Panc1 (cell line): ENCODE measurements around the gene MAP3K14. TPM values are rescaled to one million over a fixed set of nuclear protein-coding genes. Genes with fewer than 3 reads are reported as not detected.

ENCODE experiments used
- ATAC-seq: fragments of 200-7000 bp; cut with Tn5 transposase; 2 replicates; pipeline ENCODE4 v1.9.1; 2020; ENCODE audit warnings: mild to moderate bottlenecking, moderate library complexity
- BruUV-seq: library from RNA; stranded (reverse); fragments of 400-500 nt; replicated peaks from 2 replicates; lab custom pipeline; 2021; lab: Mats Ljungman, UMichigan
- CTCF ChIA-PET: fragments of 300-600 bp; sonication (Branson Sonifier 250); formaldehyde crosslinking; loops from one replicate; lab custom pipeline; 2022; ENCODE audit warnings: antibody characterized with exemption; lab: Charles Lee
- POLR2A ChIA-PET: fragments of 300-600 bp; sonication (Branson Sonifier 250); formaldehyde crosslinking; loops from one replicate; lab custom pipeline; 2022; ENCODE audit warnings: antibody characterized with exemption; lab: Charles Lee
- DNase-seq: peaks from one replicate; pipeline ENCODE4 v3.0.0-alpha.2; 2010; ENCODE audit warnings: low read depth, low spot score
- H3K27ac ChIP-seq: 2 replicates; pipeline ENCODE4 v1.5.1; 2011; ENCODE audit warnings: mild to moderate bottlenecking, low read length, inconsistent platforms
- H3K27me3 ChIP-seq: fragments of 200-500 bp; sonication (Bioruptor generic); 2 replicates; pipeline ENCODE4 v1.6.0; 2014; ENCODE audit warnings: low read length, inconsistent platforms; ENCODE audit not compliant: control insufficient read depth, insufficient read depth
- H3K36me3 ChIP-seq: fragments of 200-500 bp; sonication (Bioruptor generic); 2 replicates; pipeline ENCODE4 v1.5.1; 2014; ENCODE audit warnings: inconsistent platforms, mild to moderate bottlenecking, low read length, moderate library complexity; ENCODE audit not compliant: control insufficient read depth, insufficient read depth
- H3K4me1 ChIP-seq: 2 replicates; pipeline ENCODE4 v1.5.1; 2011; ENCODE audit warnings: inconsistent platforms, mild to moderate bottlenecking, low read length, moderate library complexity; ENCODE audit not compliant: control insufficient read depth, insufficient read depth
- H3K4me3 ChIP-seq, 2 experiments: 2 replicates each; pipeline ENCODE4 v1.5.1; 2011 to 2012; ENCODE audit warnings: low read depth in 2 of 2, low read length in 2 of 2, mild to moderate bottlenecking in 2 of 2, inconsistent platforms in 1 of 2, moderate library complexity in 1 of 2
- H3K9me3 ChIP-seq: fragments of 200-500 bp; sonication (Bioruptor generic); 2 replicates; pipeline ENCODE4 v1.5.1; 2014; ENCODE audit warnings: low read depth, mild to moderate bottlenecking, inconsistent platforms, low read length, moderate library complexity; ENCODE audit not compliant: control insufficient read depth, insufficient read depth
- POLR2AphosphoS5 ChIP-seq: IDR thresholded peaks from 2 replicates; pipeline ENCODE4 v1.6.1; 2012; ENCODE audit warnings: mild to moderate bottlenecking, low read depth, low read length, moderate library complexity
- SIN3A ChIP-seq: IDR thresholded peaks from 2 replicates; pipeline ENCODE4 v1.6.1; 2012; ENCODE audit warnings: low read depth, mild to moderate bottlenecking, low read length, moderate library complexity, borderline replicate concordance; ENCODE audit not compliant: insufficient read depth
- TCF7L2 ChIP-seq: IDR thresholded peaks from 2 replicates; pipeline ENCODE4 v1.6.1; 2011; ENCODE audit warnings: mild to moderate bottlenecking, low read depth, low read length, inconsistent platforms
- in situ Hi-C: cut with HindIII; loops from 2 replicates; pipeline ENCODE4 v1.10.0; 2016; ENCODE audit warnings: low sequenced_read_pairs, low pct_unique_long_range_greater_than_20kb
- intact Hi-C: fragments of 100-400 bp; cut with micrococcal nuclease; formaldehyde crosslinking; loops from one replicate; pipeline ENCODE4 v1.10.0; 2022; ENCODE audit not compliant: unreplicated experiment
- total RNA-seq: library from RNA; stranded (reverse); gene quantifications from one replicate; pipeline ENCODE4 v1.2.1, GENCODE V29; 2021; ENCODE audit not compliant: unreplicated experiment
- TF ChIP-seq, protein P1 (sequence below): fragments of 450-650 bp; IDR thresholded peaks from 2 replicates; pipeline ENCODE4 v1.5.1; 2017; ENCODE audit warnings: mild to moderate bottlenecking
- TF ChIP-seq, protein P2 (sequence below), 2 experiments: IDR thresholded peaks; 2 replicates each; pipeline ENCODE4 v1.6.1; 2011 to 2012; ENCODE audit warnings: low read depth in 2 of 2, control low read depth in 1 of 2, low read length in 1 of 2, mild to moderate bottlenecking in 1 of 2, moderate library complexity in 1 of 2; ENCODE audit not compliant: insufficient read depth in 1 of 2

MAP3K14 gene
- total RNA-seq, 1 experiment from 2014 or later: 80.8 TPM

DNA sequence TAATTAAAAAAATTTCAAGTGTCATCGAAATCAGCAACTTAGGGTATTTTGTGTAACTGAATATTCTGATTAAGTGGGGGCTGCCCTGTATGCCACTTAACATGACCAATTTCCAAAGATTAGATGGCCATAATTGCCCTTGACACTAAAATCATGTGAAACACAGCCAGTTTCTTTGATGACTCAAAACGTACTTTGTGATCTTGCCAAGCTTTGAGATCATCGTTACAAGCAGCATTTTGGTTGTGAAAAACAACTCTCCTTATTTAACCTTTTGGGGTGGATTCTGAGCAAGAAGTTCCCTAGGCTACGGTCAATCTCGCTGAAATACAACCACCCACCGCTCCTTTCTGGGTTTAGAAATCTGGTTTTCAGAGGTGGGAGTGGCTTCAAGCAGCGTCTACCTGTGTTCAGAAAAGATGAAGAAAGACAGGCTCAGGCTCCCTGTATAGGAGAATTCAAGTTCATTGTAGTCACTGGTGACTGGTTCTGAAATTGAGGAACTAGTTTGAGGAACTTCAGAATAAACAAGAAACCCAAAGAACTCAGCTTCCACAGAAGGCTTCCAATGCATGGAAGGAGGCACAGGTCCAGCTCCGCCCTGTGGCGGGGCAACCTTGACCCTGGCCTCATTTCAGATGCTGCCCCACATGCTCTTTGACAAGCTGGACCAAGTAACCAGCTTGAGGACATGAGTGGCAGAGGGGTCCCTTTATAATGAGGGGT, 9.4 kb downstream of the MAP3K14 start:
- TF ChIP-seq TCF7L2 (no peak), POLR2AphosphoS5 (no peak), SIN3A (no peak)
- TF ChIP-seq, protein P1, sequence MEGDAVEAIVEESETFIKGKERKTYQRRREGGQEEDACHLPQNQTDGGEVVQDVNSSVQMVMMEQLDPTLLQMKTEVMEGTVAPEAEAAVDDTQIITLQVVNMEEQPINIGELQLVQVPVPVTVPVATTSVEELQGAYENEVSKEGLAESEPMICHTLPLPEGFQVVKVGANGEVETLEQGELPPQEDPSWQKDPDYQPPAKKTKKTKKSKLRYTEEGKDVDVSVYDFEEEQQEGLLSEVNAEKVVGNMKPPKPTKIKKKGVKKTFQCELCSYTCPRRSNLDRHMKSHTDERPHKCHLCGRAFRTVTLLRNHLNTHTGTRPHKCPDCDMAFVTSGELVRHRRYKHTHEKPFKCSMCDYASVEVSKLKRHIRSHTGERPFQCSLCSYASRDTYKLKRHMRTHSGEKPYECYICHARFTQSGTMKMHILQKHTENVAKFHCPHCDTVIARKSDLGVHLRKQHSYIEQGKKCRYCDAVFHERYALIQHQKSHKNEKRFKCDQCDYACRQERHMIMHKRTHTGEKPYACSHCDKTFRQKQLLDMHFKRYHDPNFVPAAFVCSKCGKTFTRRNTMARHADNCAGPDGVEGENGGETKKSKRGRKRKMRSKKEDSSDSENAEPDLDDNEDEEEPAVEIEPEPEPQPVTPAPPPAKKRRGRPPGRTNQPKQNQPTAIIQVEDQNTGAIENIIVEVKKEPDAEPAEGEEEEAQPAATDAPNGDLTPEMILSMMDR: no peak
- TF ChIP-seq, protein P2, sequence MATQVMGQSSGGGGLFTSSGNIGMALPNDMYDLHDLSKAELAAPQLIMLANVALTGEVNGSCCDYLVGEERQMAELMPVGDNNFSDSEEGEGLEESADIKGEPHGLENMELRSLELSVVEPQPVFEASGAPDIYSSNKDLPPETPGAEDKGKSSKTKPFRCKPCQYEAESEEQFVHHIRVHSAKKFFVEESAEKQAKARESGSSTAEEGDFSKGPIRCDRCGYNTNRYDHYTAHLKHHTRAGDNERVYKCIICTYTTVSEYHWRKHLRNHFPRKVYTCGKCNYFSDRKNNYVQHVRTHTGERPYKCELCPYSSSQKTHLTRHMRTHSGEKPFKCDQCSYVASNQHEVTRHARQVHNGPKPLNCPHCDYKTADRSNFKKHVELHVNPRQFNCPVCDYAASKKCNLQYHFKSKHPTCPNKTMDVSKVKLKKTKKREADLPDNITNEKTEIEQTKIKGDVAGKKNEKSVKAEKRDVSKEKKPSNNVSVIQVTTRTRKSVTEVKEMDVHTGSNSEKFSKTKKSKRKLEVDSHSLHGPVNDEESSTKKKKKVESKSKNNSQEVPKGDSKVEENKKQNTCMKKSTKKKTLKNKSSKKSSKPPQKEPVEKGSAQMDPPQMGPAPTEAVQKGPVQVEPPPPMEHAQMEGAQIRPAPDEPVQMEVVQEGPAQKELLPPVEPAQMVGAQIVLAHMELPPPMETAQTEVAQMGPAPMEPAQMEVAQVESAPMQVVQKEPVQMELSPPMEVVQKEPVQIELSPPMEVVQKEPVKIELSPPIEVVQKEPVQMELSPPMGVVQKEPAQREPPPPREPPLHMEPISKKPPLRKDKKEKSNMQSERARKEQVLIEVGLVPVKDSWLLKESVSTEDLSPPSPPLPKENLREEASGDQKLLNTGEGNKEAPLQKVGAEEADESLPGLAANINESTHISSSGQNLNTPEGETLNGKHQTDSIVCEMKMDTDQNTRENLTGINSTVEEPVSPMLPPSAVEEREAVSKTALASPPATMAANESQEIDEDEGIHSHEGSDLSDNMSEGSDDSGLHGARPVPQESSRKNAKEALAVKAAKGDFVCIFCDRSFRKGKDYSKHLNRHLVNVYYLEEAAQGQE (IDR thresholded peaks at IDR 0.05; ENCODE audit: insufficient read depth in 1 of 2, low read depth in 2 of 2, low read length in 1 of 2): no peak
- 0 out of 4 replicates have a peak overlapping the region, but pooled peaks of 1 of the 2 experiments have one; percentile 8 for H3K4me3 ChIP-seq
- POLR2A ChIA-PET: no interaction called here

DNA sequence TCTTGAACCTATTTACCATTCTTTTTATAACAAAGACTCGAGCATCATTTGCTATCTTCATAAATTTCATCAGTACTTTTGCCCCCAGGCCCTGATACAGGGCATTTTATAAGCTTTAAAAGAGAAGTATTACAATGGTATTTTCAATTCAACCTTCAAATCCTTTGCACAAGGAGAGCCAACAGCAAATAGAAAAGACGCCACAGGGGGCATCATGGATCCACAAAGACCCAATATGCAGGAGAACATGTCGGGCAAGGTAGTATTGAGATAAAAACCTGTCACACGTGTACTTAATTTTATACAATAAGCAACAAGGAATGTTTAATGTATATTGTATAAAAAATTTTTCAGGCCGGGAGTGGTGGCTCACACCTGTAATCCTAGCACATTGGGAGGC, 10.2 kb downstream of the MAP3K14 start:
- no TSS peak for BruUV-seq
- CTCF ChIA-PET: interaction anchor here (0.7 kb wide), 2 partner anchors 51 to 740 kb away, joined by 3 read pairs; no protein-coding TSS in a partner anchor
- DNase-seq (no peak), ATAC-seq (no peak)
- TF ChIP-seq, protein P2 (IDR thresholded peaks at IDR 0.05; ENCODE audit: insufficient read depth in 1 of 2, low read depth in 2 of 2, low read length in 1 of 2): no peak
- no peak for TF ChIP-seq TCF7L2
- no peak for TF ChIP-seq POLR2AphosphoS5
- TF ChIP-seq, protein P1: peak; percentile 44; the same call in 1 of the 2 replicates
- no peak for TF ChIP-seq SIN3A
- Histone ChIP-seq H3K4me1 (peaks cover 89% of the 10 kb centered on the region), H3K36me3 (peaks cover 5% of the 10 kb centered on the region; the same call in 1 of the 2 replicates), H3K4me3 (no peak overlapping the region), H3K9me3 (no peaks in the 10 kb centered on the region), H3K27me3 (no peaks in the 10 kb centered on the region), H3K27ac (peak overlapping the region; percentile 90)
- in situ Hi-C loops (no loop called here), intact Hi-C loops (no loop called here)
- POLR2A ChIA-PET: no interaction called here

More for the DNA sequence above, 9.4 kb downstream of the MAP3K14 start:
- H3K27ac ChIP-seq: peak overlapping the region; percentile 90
- DNase-seq (no peak), ATAC-seq (no peak; the same call in 1 of the 2 replicates)
- peaks cover 91% of the 10 kb centered on the region for H3K4me1 ChIP-seq
- in situ Hi-C loops (no loop called here), intact Hi-C loops (no loop called here)
- CTCF ChIA-PET: no interaction called here
- no peaks in the 10 kb centered on the region for H3K9me3 ChIP-seq
- no peaks in the 10 kb centered on the region for H3K27me3 ChIP-seq
- BruUV-seq: TSS peak; percentile 1
- peaks cover 9% of the 10 kb centered on the region; the same call in 1 of the 2 replicates for H3K36me3 ChIP-seq
